Tibial nerve (tissue), 3 donors: ENCODE results near the gene PDX1.

Experiments used
- POLR2A ChIP-seq, 2 donors: fragments of 450-650 bp; IDR thresholded peaks; one replicate each; pipeline ENCODE4 v1.6.1; 2017; ENCODE audit warnings: antibody characterized with exemption in 2 of 2, mild to moderate bottlenecking in 2 of 2, moderate library complexity in 2 of 2
- TF ChIP-seq, protein P1 (sequence below), 5 experiments: fragments of 200-600 bp in 3 of 5; fragments of 450-650 bp in 2 of 5; sonication (generic) in 3 of 5; IDR thresholded peaks; one replicate each; pipeline ENCODE4 v1.5.1; 2016 to 2019; ENCODE audit warnings: antibody characterized with exemption in 5 of 5, mild to moderate bottlenecking in 3 of 5, moderate library complexity in 2 of 5

DNA sequence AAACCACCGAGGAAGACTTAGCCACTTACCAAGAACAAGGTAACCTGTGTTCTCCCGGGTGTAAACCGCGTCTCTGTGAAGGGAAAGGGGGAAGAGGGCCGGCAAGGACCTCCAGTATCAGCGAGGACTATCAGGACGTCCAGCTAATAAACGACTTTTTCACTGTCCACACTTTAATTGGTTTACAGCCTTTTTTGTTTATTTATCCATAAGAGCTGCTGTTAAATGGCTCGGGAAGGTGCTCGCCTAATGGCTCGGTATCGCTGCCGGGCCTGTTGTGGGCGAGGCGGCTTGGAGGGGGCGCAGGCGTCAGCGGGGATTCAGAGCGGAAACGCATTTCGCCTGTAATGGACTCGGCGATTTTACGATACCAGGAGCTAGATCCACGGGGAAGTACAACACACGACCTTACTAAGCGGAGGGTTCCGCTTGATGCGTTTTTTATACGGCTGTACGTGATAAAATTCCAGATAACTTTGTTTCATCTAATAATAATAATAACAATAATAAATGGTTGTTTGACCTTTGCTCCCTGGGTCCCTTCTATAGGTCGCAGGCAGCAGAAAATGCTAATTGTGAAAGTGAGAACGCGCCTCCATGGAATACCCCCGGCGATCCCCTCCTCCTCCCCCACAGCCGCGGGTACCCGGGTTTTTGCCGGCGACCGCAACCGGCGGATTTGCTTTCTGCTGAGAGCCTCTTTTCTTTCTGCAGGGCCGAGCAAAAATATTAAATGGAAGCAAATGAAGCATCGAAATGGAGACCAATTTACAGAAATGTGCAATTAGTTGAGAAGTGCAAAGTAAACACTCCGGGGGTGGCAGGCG, 2.5 kb upstream of the PDX1 start:
- TF ChIP-seq, protein P1, sequence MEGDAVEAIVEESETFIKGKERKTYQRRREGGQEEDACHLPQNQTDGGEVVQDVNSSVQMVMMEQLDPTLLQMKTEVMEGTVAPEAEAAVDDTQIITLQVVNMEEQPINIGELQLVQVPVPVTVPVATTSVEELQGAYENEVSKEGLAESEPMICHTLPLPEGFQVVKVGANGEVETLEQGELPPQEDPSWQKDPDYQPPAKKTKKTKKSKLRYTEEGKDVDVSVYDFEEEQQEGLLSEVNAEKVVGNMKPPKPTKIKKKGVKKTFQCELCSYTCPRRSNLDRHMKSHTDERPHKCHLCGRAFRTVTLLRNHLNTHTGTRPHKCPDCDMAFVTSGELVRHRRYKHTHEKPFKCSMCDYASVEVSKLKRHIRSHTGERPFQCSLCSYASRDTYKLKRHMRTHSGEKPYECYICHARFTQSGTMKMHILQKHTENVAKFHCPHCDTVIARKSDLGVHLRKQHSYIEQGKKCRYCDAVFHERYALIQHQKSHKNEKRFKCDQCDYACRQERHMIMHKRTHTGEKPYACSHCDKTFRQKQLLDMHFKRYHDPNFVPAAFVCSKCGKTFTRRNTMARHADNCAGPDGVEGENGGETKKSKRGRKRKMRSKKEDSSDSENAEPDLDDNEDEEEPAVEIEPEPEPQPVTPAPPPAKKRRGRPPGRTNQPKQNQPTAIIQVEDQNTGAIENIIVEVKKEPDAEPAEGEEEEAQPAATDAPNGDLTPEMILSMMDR (IDR thresholded peaks at IDR 0.05) = no peak
- no peak for TF ChIP-seq POLR2A (IDR thresholded peaks at IDR 0.05)
